Gastroesophageal sphincter (tissue), 4 donors: Measurements from ENCODE around the gene PLET1. TPM values are rescaled to one million over a fixed set of nuclear protein-coding genes. Genes with fewer than 3 reads are reported as not detected.

Experiments used
- ATAC-seq: fragments of 150-250 bp; one replicate; pipeline ENCODE4 v1.9.1; 2016; ENCODE audit warnings: mild to moderate bottlenecking, moderate library complexity
- H3K27ac ChIP-seq, 4 donors: fragments of 200-600 bp; sonication (generic) in 3 of 4; 1 replicate in 3 of 4; 2 replicates in 1 of 4; pipeline ENCODE4 v1.5.1; 2016 to 2019
- H3K27me3 ChIP-seq: fragments of 200-600 bp; sonication (generic); one replicate; pipeline ENCODE4 v1.5.1; 2019
- H3K36me3 ChIP-seq, 2 donors: fragments of 200-600 bp; sonication (generic); one replicate each; pipeline ENCODE4 v1.5.1; 2019; ENCODE audit warnings: control low read depth in 1 of 2
- H3K4me1 ChIP-seq, 3 donors: fragments of 200-600 bp; sonication (generic); 1 replicate in 2 of 3; 2 replicates in 1 of 3; pipeline ENCODE4 v1.5.1; 2016 to 2019; ENCODE audit warnings: control low read depth in 2 of 3
- H3K4me3 ChIP-seq, 2 donors: fragments of 200-600 bp; sonication (generic); one replicate each; pipeline ENCODE4 v1.5.1; 2019; ENCODE audit warnings: mild to moderate bottlenecking in 1 of 2, moderate library complexity in 1 of 2
- H3K9me3 ChIP-seq, 3 donors: fragments of 200-600 bp; sonication (generic); one replicate each; pipeline ENCODE4 v1.5.1; 2017 to 2019; ENCODE audit warnings: control low read depth in 2 of 3
- EP300 ChIP-seq: sonication (generic); formaldehyde crosslinking; IDR thresholded peaks from one replicate; pipeline ENCODE4 v1.6.1; 2017; ENCODE audit warnings: antibody characterized with exemption, mild to moderate bottlenecking
- POLR2A ChIP-seq, 2 donors: fragments of 450-650 bp; IDR thresholded peaks; one replicate each; pipeline ENCODE4 v1.6.1; 2017; ENCODE audit warnings: antibody characterized with exemption in 2 of 2, mild to moderate bottlenecking in 2 of 2, moderate library complexity in 1 of 2
- POLR2AphosphoS5 ChIP-seq: sonication (generic); formaldehyde crosslinking; IDR thresholded peaks from one replicate; pipeline ENCODE4 v1.6.1; 2017; ENCODE audit warnings: antibody characterized with exemption
- WGBS, 2 donors: methylation state at CpG; one replicate each; pipeline ENCODE4 v1.1.5; 2018; ENCODE audit warnings: low coverage in 1 of 2; 5-methylcytosine and 5-hydroxymethylcytosine counted together
- total RNA-seq, 4 donors: library from RNA; depleted of rRNA; stranded (reverse); fragments of >200 nt; gene quantifications; one replicate each; pipeline ENCODE4 v1.1.0, GENCODE V29; 2016
- TF ChIP-seq, protein P1 (sequence below), 4 experiments: fragments of 200-600 bp in 2 of 4; fragments of 450-650 bp in 2 of 4; sonication (generic) in 1 of 4; IDR thresholded peaks; one replicate each; pipeline ENCODE4 v1.5.1; 2017 to 2019; ENCODE audit warnings: antibody characterized with exemption in 4 of 4, mild to moderate bottlenecking in 2 of 4, moderate library complexity in 2 of 4

Gene PLET1, protein sequence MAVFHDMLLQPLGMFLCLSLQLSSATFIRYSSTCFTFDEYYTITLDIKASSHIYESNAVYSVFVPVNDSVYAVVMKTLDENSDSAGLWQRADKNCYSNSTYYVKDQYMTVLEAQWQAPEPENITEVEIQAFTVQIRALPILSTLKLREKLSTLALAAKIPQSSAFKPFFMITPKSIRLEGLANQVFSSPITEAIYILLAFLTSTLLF
- not detected for total RNA-seq

DNA sequence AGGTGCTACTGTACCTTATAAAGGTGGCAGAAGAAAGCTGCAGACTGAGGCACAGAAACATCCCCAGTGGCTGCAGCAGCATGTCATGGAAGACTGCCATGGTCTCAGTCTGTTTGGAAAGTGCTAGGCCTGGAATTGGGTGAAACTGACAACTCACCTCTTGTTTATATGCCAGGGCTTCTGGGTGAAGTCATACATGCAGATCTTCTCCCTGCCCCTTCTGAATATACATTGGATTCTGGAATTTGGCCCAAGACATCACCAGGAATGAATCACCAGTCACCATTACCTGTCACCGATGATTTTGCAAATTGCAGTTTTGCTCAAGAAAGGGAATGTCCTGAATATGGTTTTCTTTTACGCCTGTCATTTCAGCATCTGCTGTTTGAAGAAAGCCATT is at the start of gene PLET1:
TSS of gene PLET1 (minus strand) at position 371 of the 400 bp plus-strand sequence. CDS start at position 100, 271 bp downstream.
- no peak for ATAC-seq
- H3K9me3 ChIP-seq: no peaks in the 10 kb centered on the region
- H3K27ac ChIP-seq: no peak within 1 kb of the TSS
- H3K4me1 ChIP-seq: no peaks in the 10 kb centered on the region
- H3K27me3 ChIP-seq: no peaks in the 10 kb centered on the region
- WGBS, 2 donors: 67 to 81% methylated on average over 1 to 2 of the region's 2 CpGs
- no peak within 1 kb of the TSS for H3K4me3 ChIP-seq
- H3K36me3 ChIP-seq: no peaks in the 10 kb centered on the region
- TF ChIP-seq POLR2AphosphoS5 (no peak), POLR2A (IDR thresholded peaks at IDR 0.05) (no peak), EP300 (no peak)
- TF ChIP-seq, protein P1, sequence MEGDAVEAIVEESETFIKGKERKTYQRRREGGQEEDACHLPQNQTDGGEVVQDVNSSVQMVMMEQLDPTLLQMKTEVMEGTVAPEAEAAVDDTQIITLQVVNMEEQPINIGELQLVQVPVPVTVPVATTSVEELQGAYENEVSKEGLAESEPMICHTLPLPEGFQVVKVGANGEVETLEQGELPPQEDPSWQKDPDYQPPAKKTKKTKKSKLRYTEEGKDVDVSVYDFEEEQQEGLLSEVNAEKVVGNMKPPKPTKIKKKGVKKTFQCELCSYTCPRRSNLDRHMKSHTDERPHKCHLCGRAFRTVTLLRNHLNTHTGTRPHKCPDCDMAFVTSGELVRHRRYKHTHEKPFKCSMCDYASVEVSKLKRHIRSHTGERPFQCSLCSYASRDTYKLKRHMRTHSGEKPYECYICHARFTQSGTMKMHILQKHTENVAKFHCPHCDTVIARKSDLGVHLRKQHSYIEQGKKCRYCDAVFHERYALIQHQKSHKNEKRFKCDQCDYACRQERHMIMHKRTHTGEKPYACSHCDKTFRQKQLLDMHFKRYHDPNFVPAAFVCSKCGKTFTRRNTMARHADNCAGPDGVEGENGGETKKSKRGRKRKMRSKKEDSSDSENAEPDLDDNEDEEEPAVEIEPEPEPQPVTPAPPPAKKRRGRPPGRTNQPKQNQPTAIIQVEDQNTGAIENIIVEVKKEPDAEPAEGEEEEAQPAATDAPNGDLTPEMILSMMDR (IDR thresholded peaks at IDR 0.05): no peak

DNA sequence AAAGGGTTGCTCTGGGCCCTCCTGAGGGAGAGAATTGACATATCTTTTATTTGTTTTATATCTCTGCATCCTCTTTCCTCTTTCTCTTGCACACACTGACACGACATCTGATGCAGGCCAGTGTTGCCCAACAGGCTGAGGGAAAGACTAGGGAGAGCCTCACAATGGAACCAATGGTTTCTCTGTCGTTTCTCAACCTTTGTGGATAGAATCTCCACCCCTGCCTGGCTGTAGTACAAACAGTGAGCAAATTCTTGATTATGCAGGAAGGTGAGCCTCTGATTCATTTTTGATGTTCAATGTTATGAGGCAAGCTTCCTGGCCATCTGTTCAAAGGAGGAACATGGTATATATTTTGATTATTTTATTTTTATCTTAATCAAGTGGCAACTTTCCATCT is 49.8 kb upstream of the PLET1 start:
- ATAC-seq: no peak

DNA sequence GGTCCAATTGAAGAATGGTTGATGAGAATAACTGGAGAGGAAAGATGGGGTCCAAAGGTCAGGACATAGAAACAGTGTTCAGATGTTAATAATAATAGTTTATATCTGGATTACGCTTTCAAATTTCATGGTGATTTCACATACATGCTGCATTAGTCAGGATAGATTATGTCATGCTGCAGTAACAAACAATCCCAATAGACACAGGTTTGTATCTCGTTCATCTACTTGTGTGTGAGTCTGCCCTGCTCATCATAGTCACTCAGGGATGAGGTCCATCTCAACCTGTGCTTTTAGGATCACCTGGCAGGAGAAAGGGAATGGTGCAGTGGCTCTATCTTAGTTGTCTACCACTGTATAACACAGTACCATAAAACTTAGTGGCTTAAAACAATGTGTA is 48.0 kb upstream of the PLET1 start:
- no peaks in the 10 kb centered on the region for H3K27me3 ChIP-seq
- 89% methylated on average over 1 to 2 of the region's 2 CpGs for WGBS, 2 donors
- H3K36me3 ChIP-seq: no peaks in the 10 kb centered on the region
- no peak overlapping the region for H3K27ac ChIP-seq
- H3K4me1 ChIP-seq: no peaks in the 10 kb centered on the region
- no peak for ATAC-seq
- TF ChIP-seq POLR2AphosphoS5 (no peak), EP300 (no peak), POLR2A (IDR thresholded peaks at IDR 0.05) (no peak)
- TF ChIP-seq, protein P1 (IDR thresholded peaks at IDR 0.05): no peak
- peaks cover 0 to 6% (median 0%) of the 10 kb centered on the region in 3 donors for H3K9me3 ChIP-seq
- no peak overlapping the region for H3K4me3 ChIP-seq

More for the DNA sequence above, 49.8 kb upstream of the PLET1 start:
- peaks cover 0 to 6% (median 0%) of the 10 kb centered on the region in 3 donors for H3K9me3 ChIP-seq
- H3K27ac ChIP-seq: no peak overlapping the region
- no peak overlapping the region for H3K4me3 ChIP-seq
- no peaks in the 10 kb centered on the region for H3K4me1 ChIP-seq
- no peaks in the 10 kb centered on the region for H3K36me3 ChIP-seq
- H3K27me3 ChIP-seq: no peaks in the 10 kb centered on the region
- TF ChIP-seq POLR2AphosphoS5 (no peak), EP300 (no peak), POLR2A (IDR thresholded peaks at IDR 0.05) (no peak)
- TF ChIP-seq, protein P1 (IDR thresholded peaks at IDR 0.05): no peak
- WGBS, 2 donors: 50 to 62% methylated on average over 2 of the region's 2 CpGs

DNA sequence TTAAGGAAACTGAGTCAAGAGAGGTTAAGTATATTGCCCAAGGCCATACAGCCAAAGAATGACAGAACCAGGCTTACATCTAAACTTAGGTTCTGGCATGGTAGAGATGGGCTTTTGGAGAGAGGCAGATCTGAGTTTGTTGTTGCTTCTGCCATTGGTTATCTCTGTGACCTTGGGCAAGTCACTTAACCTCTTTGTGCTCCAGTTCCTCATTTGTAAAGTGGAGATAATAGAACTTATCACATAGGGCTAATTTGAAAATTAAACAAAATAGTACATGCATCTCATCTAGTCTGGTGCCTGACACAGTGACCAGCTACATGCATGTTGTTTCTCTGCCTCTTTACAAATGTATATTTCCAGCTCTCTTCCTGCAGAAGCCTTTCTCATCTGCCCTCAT is 47.0 kb upstream of the PLET1 start:
- ATAC-seq: no peak
- TF ChIP-seq EP300 (no peak), POLR2AphosphoS5 (no peak), POLR2A (IDR thresholded peaks at IDR 0.05) (no peak)
- TF ChIP-seq, protein P1 (IDR thresholded peaks at IDR 0.05): no peak
- Histone ChIP-seq H3K27ac (no peak overlapping the region), H3K4me3 (no peak overlapping the region), H3K36me3 (no peaks in the 10 kb centered on the region), H3K9me3 (peaks cover 0 to 6% (median 0%) of the 10 kb centered on the region in 3 donors), H3K4me1 (peaks cover 0 to 4% (median 0%) of the 10 kb centered on the region in 3 donors), H3K27me3 (no peaks in the 10 kb centered on the region)

DNA sequence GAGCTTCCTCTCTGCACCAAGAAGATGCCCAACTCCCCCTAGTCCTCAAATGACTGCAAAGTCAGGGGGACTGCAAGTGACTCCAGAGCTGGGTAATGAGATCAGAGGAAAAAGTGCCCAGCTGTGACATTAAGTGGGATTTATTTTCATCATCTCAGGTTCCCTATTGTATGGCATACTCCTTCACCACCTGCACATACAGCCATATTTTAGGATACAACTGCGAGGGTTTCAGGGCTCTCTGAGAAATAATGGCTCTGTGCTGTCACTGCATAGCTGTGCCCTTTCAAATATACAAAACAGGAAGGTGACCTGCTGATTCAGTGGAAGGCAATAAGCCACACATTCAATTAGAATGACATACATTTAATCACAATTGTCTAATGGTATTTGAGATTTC is 45.6 kb upstream of the PLET1 start:
- Histone ChIP-seq H3K9me3 (peaks cover 0 to 6% (median 0%) of the 10 kb centered on the region in 3 donors), H3K36me3 (no peaks in the 10 kb centered on the region), H3K27me3 (no peaks in the 10 kb centered on the region), H3K4me3 (no peak overlapping the region), H3K27ac (no peak overlapping the region), H3K4me1 (peaks cover 3 to 17% (median 4%) of the 10 kb centered on the region in 3 donors)
- TF ChIP-seq EP300 (no peak), POLR2A (IDR thresholded peaks at IDR 0.05) (no peak)
- TF ChIP-seq, protein P1 (IDR thresholded peaks at IDR 0.05): no peak
- no peak for ATAC-seq
- 80 to 83% methylated on average over 1 of the region's 1 CpG for WGBS, 2 donors
